GM18951 (cell line): ENCODE results near the gene RPRD1B.

Source experiments
- POLR2A ChIP-seq: IDR thresholded peaks from 4 replicates; pipeline ENCODE4 v1.6.1; 2011; ENCODE audit warnings: mild to moderate bottlenecking; ENCODE audit not compliant: insufficient read length, insufficient read depth; ENCODE audit errors: extremely low read depth
- in situ Hi-C: fragments of 300-500 bp; cut with MboI; formaldehyde crosslinking; loops from one replicate; pipeline ENCODE4 v1.12.0; 2022; ENCODE audit warnings: low sequenced_read_pairs, mixed read lengths, inconsistent platforms; ENCODE audit not compliant: unreplicated experiment

The RPRD1B gene

DNA sequence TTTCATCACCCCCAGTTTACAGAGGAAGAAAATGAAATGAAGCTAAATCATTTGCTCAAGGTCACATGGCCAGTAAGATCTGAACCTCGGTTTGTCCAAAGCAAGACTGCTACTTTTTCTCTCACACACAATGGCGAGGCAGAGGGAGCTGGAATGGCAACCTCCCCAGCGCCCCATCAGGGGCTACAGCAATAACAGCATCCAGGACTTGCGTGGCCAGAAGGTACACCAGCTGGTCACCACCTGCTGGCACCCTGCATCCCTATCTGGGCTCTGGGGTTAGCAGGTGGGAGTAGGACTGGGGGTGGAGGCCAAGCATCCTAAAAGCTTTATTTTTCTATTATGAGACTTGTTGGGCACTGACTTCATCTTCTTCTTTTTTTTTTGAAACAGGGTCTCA, 41.6 kb upstream of the RPRD1B start:
- TF ChIP-seq POLR2A, result no peak
- in situ Hi-C loops, result no loop called here

GRCh38 chr20:37992802-37993409, 40.6 kb upstream of the RPRD1B start:
- no peak for TF ChIP-seq POLR2A
- in situ Hi-C loops, result no loop called here

DNA sequence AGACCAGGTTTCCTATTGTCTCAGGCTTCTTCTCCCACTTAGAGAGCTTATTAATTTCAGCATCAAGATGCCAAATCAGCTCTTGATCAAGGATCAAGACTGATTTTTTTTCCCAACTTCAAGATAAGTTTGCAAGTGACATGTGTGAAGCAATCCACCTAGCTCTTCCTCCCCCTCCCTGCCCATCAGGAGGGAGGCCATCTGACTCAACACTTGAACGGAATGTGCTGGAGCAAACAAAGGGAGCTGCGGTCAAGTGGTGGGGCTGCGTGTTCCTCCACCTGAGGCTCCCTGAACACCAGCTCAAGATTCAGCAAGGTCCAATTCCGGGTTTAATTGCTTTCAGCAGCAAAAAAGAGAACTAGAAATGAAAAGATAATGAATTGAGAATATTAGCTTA, 39.0 kb upstream of the RPRD1B start:
- no peak for TF ChIP-seq POLR2A
- in situ Hi-C loops, result no loop called here

DNA sequence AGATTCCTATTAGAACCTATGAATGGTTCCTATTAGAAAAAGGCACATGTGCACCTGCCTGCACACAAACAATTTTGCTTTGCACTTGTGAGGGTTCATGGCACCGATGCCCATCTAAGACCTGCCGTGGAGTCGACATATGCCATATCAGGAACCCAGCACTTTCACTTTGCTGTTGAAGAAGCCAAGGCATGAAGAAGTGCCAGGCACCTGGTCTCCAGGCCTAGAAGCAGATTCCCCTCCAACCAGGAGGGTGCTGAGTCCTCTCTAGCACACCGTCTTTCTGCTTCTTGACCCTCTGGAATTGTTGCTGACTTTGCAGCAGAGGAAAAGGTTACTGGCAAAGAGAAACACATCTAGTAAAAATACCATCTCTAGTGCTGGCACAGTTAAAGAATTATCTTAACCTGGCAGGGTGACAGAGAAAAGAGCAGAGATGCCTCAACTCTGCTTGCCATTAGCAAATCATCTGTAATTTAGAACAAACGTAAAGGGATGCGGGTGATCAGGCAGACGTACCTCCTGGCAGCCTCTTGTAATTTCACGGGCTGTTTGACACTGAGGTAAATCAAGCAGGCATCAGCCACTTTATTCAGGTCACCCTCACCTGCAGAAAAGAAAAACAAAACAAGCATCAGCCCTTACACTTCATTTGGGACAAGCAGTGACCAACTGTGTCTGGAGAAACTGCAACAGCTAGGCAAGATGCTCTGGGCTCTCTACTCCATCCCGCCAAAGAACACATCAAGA, 37.5 kb upstream of the RPRD1B start:
- in situ Hi-C loops, result no loop called here
- no peak for TF ChIP-seq POLR2A

DNA sequence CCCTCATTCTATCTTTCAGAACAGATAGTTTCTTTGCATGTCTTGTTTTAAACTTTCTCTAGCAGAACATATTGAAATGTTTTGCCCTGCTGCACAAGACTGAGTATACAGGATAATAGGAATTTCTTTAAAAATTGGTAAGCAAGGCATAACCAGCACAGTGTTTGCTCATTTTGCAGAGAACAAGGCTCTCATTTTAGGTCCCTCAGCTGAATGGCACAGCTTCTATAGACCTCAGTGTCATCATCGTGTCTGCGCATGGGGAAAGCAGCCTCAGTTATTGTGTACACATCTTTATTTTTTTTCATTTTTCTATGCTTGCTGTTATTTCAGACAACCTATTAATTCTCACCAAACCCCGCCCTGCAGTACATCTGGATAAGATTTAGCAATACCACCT, 36.0 kb upstream of the RPRD1B start:
- no peak for TF ChIP-seq POLR2A
- in situ Hi-C loops, result no loop called here

DNA sequence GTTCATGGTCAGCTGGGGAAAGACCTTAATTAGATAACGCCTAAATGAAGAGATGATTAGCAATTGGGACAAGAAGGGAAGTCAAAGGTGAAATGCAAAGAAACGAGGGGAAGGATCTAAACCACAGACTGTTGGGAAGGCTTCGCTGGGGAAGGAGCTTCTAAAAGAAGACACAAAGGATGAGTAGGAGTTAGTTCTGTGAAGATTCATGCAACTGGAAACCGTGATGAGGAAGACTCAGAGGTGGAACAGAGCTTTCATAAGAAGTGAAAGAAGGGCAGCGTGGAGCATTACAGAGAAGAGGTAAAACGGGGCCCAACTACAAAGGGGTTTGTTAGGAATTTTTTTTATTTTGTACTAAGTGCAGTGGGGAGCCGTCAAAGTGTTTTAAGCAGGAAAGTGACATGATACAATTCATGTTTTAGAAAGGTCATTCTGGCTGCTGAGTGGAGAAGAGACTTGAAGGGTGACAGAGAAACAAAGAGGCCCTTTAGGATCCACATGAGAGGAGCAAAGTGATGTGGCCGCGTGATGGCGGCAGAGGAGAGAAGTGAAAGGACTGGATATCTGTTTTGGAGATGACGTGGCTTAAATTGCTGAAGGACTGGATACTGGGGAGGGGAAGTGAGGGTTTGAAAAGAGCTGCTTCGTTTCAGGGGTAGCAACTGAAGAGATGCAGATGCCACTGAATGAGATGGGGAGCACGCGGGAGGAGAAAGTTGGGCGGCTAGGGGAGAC, 33.9 kb upstream of the RPRD1B start:
- no peak for TF ChIP-seq POLR2A
- in situ Hi-C loops, result no loop called here

GRCh38 chr20:38000293-38000692, 33.3 kb upstream of the RPRD1B start:
- TF ChIP-seq POLR2A, result no peak
- in situ Hi-C loops, result no loop called here

DNA sequence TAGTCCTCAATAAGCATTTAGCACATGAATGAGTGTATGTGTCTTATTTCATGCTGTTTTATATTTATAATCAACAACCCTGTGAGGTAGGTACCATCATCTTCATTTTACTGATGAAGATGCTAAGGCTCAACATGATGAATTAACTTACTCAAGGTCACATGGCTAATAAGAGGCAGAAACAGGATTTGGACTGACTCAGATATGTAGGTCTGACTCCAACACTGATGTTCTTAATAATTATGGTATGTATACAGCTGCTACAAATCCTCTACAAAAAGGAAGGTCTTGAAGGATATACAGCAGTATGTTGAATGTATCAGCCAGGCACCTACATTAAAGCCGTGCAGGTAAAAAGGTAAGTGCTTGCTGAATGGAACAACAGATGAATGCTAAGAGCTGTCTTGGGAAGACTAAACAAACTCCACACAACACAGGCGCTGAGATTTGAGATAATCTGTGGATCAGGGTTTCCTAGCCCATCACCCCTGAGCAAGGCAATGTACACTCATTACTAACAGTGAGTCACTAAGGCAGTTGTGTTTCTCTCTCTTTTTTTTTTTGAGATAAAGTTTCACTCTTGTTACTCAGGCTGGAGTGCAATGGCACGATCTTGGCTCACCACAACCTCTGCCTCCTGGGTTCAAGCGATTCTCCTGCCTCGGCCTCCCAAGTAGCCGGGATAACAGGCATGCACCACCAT, 32.2 kb upstream of the RPRD1B start:
- in situ Hi-C loops, result no loop called here
- no peak for TF ChIP-seq POLR2A

DNA sequence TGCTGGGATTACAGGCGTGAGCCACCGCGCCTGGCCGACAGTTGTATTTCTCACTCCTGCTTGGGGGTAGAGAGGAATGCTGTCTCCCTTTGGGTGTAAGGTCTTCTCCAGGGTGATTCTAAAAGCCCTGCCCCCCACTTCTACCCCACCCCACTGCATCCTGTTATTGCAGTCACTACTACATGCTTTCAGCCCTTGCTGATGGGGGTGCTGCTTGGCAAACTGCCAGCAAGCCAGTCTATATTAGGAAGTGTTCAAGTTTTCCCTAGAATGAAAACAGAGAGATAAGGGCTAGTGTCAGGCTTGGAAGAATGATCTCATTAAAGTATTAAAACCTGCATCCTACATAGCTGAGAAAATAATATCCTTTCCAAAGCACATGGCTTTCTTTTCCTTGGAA, 31.6 kb upstream of the RPRD1B start:
- TF ChIP-seq POLR2A, result no peak
- in situ Hi-C loops, result no loop called here

- in situ Hi-C loops, result no loop called here
- no peak for TF ChIP-seq POLR2A
Measured at GRCh38 chr20:38002422-38002821, 31.1 kb upstream of the RPRD1B start.

DNA sequence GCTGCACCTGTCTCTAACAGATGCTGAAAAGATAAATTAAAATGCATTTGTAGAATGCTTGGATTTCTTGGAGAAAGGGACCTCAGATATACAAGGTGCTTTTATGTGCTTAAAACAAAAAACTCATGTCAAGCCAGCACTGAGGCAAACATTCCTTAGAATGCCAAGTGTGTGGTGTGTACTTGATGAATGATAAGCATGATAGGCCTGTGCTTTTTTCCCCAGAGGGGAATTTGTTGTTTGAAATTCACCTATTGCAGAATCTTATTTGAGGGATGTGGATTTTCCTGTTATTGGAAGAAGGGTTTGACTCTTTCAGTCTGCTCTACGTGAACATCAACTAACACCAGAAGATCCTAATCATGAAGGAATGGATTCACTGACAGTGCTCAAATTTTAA, 29.1 kb upstream of the RPRD1B start:
- in situ Hi-C loops, result no loop called here
- TF ChIP-seq POLR2A, result no peak

DNA sequence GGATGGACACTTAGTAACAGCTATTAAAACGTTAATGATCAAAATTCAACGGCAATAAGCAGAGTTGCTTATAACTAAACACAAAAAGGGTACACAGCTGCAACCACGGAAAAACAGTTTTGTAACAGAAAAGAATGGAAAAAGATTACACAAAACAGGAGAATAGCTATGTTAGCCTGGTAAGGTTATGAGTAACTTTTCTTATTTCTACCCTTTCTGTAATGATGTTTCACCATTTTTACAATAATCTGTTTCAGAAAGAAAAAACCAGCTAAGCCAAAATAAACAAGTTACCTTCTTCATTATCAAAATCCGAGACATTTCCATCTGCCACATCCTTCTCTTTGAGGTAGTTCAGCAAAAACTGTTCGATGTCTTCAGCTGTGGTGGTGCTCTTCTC, 27.6 kb upstream of the RPRD1B start:
- no peak for TF ChIP-seq POLR2A
- in situ Hi-C loops, result no loop called here

DNA sequence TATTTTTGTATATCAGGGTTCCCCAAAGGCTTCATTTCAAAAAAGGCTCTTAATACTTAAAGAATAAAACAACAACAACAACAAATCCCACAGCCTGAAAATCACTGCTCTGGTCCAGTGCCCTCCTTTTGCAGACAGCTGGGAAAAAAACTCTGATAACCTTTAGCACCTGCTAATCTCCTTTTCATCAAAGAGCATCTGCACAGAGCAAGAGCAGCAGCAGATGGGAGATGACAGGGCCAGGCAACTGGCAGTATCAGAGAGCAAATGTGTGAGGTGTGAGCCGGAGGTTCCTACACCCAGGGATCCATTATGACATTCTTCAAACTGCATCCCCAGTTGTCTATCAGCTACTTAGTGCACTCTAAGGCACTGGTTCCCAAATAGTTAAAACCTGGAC, 26.0 kb upstream of the RPRD1B start:
- in situ Hi-C loops, result no loop called here
- no peak for TF ChIP-seq POLR2A
